HG03354 (cell line): ENCODE data around the gene ARSG.
A peak's percentile ranks its signal among the peaks of the same experiment; 100 is the strongest.
"Not testable (repeated sequence)": the region's sequence is repeated elsewhere in the genome, so short reads cannot be mapped to it uniquely, and the experiment has no call there.

Experiments used
- ATAC-seq: cut with Tn5 transposase; IDR thresholded peaks from one replicate; pipeline ENCODE4 v1.9.1; 2021; ENCODE audit warnings: mild to moderate bottlenecking; ENCODE audit not compliant: unreplicated experiment, poor library complexity, severe bottlenecking

The ARSG gene

DNA sequence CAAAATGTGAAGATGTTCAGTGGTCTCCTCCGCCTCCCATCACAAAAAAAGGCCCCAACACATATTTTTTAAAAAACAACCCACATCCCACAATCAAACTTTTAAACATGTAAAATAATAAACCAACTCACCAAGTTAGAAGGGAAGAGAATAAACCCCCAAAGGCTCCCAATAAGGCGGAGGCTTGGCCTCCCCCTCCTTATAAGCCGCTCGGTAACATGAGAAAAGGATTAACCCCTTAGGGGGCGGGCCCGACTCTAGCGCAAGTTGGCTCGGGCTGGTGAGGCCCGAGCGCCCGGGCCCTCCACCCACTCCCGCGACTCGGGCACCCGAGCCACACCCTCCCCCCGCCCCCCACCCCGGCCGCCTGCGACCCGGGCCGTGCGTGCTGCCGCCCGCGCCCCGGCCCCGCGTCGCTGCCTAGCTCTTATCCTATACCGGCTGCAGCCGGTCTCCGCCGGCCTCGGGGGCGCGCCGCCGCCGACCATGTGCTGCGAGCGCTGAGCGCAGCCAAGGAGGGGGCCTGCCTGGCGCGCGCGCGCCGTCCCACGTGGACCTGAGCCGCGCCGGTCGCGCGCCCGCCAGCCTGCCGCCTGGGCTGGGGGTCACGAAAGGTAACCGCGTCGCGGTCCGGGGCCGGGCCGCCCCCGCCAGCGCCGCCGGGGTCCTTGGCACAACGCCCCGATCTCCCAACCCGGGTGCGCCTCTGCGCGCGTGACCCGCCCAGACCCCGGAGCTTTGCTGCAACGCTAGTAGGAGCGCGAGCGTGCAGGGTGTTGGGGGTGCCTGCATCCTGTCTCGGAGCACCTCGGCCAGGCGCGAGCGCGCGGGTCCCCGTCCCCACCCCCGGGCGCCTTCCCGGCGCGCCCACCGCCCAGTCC lies at the start of gene ARSG, which contains the start of gene SLC16A6:
TSS of gene ARSG (plus strand) at position 541 of the 881 bp plus-strand sequence. CDS start 15,999 bp downstream, outside the sequence.
TSS of gene SLC16A6 (minus strand) at position 173 of the 881 bp plus-strand sequence. CDS start 12,807 bp downstream, outside the sequence.
- ATAC-seq: peak; percentile 55

DNA sequence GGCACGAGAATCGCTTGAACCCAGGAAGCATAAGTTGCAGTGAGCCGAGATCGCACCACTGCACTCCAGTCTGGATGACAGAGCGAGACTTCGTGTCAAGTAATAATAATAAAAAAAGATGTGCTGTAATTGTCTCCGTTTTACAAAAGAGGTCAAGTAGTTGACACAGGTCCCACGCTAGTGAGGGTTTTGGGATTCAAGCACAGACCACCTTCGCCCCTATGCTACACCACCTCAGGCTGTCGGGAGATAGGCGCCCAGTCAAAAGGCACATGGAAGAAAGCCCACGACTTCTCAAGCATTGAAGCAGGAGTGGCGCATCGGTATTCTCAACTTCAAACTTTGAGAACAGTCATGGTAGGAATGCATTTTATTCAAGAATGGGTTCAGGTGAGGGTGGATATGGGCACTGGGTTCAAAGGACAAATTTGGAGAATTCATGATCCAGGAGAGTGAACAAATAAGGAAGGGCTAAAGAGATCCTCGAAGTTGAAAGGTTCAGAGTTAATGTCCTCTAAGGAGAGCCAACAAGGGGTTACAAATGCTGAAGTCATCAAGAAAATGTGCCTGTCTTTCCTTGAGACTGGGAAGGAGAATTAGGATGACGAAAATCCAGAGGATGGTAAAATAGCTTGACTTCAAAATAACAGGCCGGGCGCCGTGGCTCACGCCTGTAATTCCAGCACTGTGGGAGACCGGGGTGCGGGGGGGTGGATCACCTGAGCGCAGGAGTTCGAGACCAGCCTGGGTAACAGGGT lies 44.8 kb upstream of the ARSG start:
- no peak for ATAC-seq

DNA sequence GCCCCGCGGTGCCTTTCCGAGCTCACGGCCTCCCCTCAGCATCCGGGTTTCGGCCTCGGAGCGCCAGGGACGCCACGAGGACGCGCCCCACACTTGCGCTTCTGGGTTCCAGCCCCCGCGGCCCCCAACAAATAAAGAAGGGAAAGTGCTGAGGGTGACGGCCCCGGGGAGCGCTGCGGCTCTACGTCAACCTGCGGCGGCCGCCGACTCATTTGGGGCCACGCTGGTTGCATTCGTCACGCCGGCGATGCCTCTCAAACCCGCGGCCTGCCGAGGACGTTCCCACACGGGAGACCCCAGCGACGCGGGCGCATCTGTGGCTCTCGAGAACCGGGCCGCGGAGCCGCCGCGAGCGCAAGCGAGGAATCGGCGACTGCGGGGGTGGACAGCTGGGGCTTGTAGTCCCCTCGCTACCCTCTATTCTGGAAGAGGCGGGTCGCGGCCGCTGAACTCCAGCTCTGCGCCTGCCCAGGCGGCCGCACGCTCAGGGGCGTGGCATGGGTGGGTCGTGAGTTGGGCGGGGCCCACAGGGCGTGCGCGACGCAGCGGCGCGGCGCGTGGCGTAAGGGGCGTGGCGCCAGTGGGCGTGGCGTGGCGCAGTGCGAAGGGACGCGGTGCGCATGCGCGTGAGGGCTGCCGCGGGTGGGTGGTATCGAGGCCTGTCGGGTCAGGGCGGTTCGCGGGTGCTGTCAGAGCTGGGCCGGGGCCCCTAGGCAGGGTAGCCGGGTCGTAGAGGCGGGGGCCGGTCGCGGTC lies 43.7 kb upstream of the ARSG start, which contains the start of gene AMZ2:
TSS of gene AMZ2 (plus strand) at position 599 of the 754 bp plus-strand sequence. CDS start 2,145 bp downstream, outside the sequence.
- ATAC-seq: peak; percentile 86

GRCh38 chr17:68248199-68248825 lies 43.0 kb upstream of the ARSG start:
- peak; percentile 35 for ATAC-seq

- ATAC-seq: no peak
Measured at GRCh38 chr17:68248891-68249290, 42.4 kb upstream of the ARSG start.

DNA sequence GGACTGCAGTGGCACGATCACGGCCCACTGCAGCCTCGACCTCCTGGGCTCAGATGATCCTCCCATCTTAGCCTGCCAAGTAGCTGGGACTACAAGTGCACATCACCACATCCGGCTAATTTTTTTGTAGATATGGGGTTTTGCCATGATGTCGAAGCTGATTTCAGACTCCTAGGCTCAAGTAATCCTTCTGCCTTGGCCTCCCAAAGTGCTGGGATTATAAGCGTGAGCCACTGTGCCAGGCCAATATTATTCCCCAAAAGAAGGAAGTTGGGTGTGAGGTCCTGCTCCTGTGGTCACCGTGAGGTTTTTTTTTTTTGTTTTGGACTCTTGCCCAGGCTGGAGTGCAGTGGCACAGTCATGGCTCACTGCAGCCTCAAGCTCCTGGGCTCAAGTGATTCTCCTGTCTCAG lies 41.9 kb upstream of the ARSG start:
- ATAC-seq: no peak

DNA sequence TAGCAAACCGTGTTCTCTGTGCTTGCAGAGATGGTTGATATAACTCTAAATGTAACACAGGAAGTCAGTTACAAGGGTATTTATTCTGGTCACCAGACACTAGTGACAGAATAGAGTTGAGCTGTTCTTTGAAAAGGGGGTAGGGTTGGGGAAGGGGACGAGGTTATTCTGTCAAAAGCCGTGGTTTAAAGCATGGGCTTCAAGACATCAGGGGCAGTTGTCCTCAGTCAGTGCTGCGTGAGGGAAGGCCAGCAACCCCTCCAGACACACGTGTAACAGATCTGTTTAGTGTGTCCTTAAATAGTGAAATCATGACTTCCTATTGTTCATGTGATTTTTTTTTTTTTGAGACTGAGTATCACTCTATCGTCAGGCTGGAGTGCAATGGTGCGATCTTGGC lies 37.9 kb upstream of the ARSG start:
- ATAC-seq: not testable (repeated sequence)

- no peak for ATAC-seq
Measured at GRCh38 chr17:68255151-68255550, 36.1 kb upstream of the ARSG start.

- no peak for ATAC-seq
Measured at GRCh38 chr17:68255731-68256538, 35.4 kb upstream of the ARSG start.

DNA sequence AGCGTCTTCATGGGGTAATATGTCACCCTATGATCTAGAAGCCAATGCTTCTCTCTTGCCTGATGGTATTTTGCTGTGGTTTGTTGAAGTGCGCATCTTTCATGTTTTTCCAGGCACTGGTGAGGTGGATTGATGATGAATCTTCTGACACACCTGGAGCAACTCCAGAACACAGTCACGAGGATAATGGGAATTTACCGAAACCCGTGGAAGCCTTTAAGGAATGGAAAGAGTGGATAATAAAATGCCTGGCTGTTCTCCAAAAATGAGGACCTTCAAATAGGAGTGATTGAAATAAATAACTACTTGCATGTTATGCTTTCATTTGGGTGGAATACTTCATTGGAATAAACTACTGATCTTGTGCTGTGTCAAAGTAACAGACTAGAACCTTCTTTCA lies 34.6 kb upstream of the ARSG start:
- not testable (repeated sequence) for ATAC-seq

DNA sequence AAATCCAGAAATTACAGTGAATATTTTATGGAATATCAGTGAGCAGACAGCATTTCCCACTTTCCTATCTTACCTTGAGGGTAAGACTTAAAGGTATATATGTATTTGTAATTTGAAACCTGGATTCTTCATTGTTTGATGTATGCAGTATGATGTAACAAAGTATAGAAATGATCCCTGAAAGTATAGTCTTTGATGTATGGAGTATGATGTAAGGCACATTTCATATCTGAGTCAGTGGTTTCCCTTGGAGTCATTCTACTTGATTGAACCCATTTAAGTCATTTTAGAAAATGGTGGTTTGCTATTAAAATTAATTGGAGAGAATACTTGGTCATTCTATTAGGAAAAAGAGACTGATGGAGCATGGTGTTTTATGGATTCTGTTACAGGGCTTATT lies 33.4 kb upstream of the ARSG start:
- ATAC-seq: no peak

GRCh38 chr17:68258890-68259647 lies 32.2 kb upstream of the ARSG start:
- peak; percentile 89 for ATAC-seq

- ATAC-seq: not testable (repeated sequence)
Measured at GRCh38 chr17:68259648-68259951, 31.7 kb upstream of the ARSG start.

- ATAC-seq: no peak
Measured at GRCh38 chr17:68260051-68260762, 31.1 kb upstream of the ARSG start.

- ATAC-seq: not testable (repeated sequence)
Measured at GRCh38 chr17:68262467-68262866, 28.8 kb upstream of the ARSG start.

- peak; percentile 42 for ATAC-seq
Measured at GRCh38 chr17:68263101-68263681, 28.1 kb upstream of the ARSG start.

DNA sequence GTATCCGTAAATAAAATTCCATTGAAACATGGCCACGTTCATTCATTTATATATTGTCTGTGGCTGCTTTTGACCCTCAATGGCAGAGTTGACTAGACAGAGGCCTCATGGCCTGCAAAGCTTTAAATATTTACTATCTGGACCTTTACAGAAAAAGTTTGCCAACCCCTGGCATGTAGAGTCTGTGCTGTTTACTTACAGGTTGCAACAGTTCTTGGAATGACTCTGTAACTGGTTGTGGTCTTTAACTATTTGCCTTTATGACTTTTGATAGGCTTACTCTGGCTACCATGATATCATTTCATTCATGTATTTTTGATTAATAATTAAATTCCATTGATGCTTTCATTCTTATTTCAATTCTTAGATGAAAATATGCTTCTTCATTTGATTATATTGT lies 25.5 kb upstream of the ARSG start:
- ATAC-seq: not testable (repeated sequence)
